Fibroblast of lung (primary cell): Measurements from ENCODE around the gene GZMM. TPM values are rescaled to one million over a fixed set of nuclear protein-coding genes. Genes with fewer than 3 reads are reported as not detected.

Source experiments
- DNase-seq, 2 donors: peaks; one replicate each; pipeline versions ENCODE4 v3.0.0 to v3.0.0-alpha.2; 2010; ENCODE audit warnings: low read depth in 2 of 2
- H2AFZ ChIP-seq: 2 replicates; pipeline ENCODE4 v1.5.1; 2012; ENCODE audit warnings: low read length, control low read depth, inconsistent platforms
- H3K27ac ChIP-seq: 2 replicates; pipeline ENCODE4 v1.5.1; 2011; ENCODE audit warnings: low read length, control low read depth; ENCODE audit not compliant: insufficient read depth
- H3K27me3 ChIP-seq: 2 replicates; pipeline ENCODE4 v1.5.1; 2011; ENCODE audit warnings: mild to moderate bottlenecking, low read length; ENCODE audit not compliant: control insufficient read depth, insufficient read depth
- H3K36me3 ChIP-seq: 2 replicates; pipeline ENCODE4 v1.5.1; 2011; ENCODE audit warnings: low read length; ENCODE audit not compliant: control insufficient read depth, insufficient read depth
- H3K4me1 ChIP-seq: 2 replicates; pipeline ENCODE4 v1.5.1; 2011; ENCODE audit warnings: low read length; ENCODE audit not compliant: control insufficient read depth, insufficient read depth; ENCODE audit errors: extremely low read depth
- H3K4me2 ChIP-seq: 2 replicates; pipeline ENCODE4 v1.5.1; 2011; ENCODE audit warnings: low read length, control low read depth; ENCODE audit not compliant: insufficient read depth; ENCODE audit errors: extremely low read depth
- H3K4me3 ChIP-seq, 4 experiments: fragments of 200-600 bp in 1 of 4; sonication (generic) in 1 of 4; replicated peaks in 1 of 4; 2 replicates each; pipeline ENCODE4 v1.5.1; 2011 to 2016; ENCODE audit warnings: low read length in 4 of 4, low read depth in 3 of 4, mild to moderate bottlenecking in 3 of 4, control low read depth in 2 of 4, inconsistent platforms in 1 of 4, mixed read lengths in 1 of 4; ENCODE audit not compliant: insufficient read depth in 1 of 4; ENCODE audit errors: control extremely low read depth in 1 of 4
- H3K79me2 ChIP-seq: 2 replicates; pipeline ENCODE4 v1.5.1; 2012; ENCODE audit warnings: mild to moderate bottlenecking, low read length, inconsistent platforms; ENCODE audit not compliant: control insufficient read depth, insufficient read depth
- H3K9ac ChIP-seq: 2 replicates; pipeline ENCODE4 v1.5.1; 2011; ENCODE audit warnings: mild to moderate bottlenecking, low read length, control low read depth; ENCODE audit not compliant: insufficient read depth
- H3K9me3 ChIP-seq: 2 replicates; pipeline ENCODE4 v1.5.1; 2012; ENCODE audit warnings: low read depth, low read length; ENCODE audit not compliant: control insufficient read depth, insufficient read depth
- H4K20me1 ChIP-seq: 2 replicates; pipeline ENCODE4 v1.5.1; 2011; ENCODE audit warnings: low read length; ENCODE audit not compliant: control insufficient read depth, insufficient read depth; ENCODE audit errors: extremely low read depth
- EZH2 ChIP-seq: IDR thresholded peaks from 2 replicates; pipeline ENCODE4 v1.5.1; 2012; ENCODE audit warnings: low read length, control low read depth, mild to moderate bottlenecking; ENCODE audit errors: missing control alignments
- polyA plus RNA-seq, 2 donors: library from polyadenylated mRNA; depleted of rRNA in 1 of 2; stranded (reverse) in 1 of 2; unstranded in 1 of 2; fragments of >200 nt; gene quantifications; 2 replicates each; pipeline ENCODE4 v1.2.1, GENCODE V29; 2011 to 2012; ENCODE audit warnings: missing spikeins in 1 of 2
- total RNA-seq: library from RNA; depleted of rRNA; stranded (reverse); fragments of >200 nt; gene quantifications from 2 replicates; pipeline ENCODE4 v1.2.1, GENCODE V29; 2014
- TF ChIP-seq, protein P1 (sequence below), 2 donors: IDR thresholded peaks in 1 of 2; conservative IDR thresholded peaks in 1 of 2; 1 replicate in 1 of 2; 2 replicates in 1 of 2; pipeline ENCODE4 v1.5.1; 2011 to 2012; ENCODE audit warnings: low read length in 2 of 2, control low read depth in 1 of 2, inconsistent platforms in 1 of 2, low read depth in 1 of 2, mild to moderate bottlenecking in 1 of 2

GZMM gene
- total and polyA plus RNA-seq, 2 donors (not counting 1 experiment from before 2014, with no cell fraction given), result 0.17 to 0.35 TPM

- Histone ChIP-seq H3K9me3 (no peaks in the 10 kb centered on the region), H3K9ac (no peak overlapping the region), H3K4me2 (no peak overlapping the region), H3K4me1 (no peaks in the 10 kb centered on the region), H2AFZ (no peak overlapping the region), H3K27ac (no peak overlapping the region), H3K27me3 (no peaks in the 10 kb centered on the region), H3K4me3 (no peak overlapping the region), H3K36me3 (peaks cover 13% of the 10 kb centered on the region), H3K79me2 (no peaks in the 10 kb centered on the region), H4K20me1 (no peaks in the 10 kb centered on the region)
- no peak for TF ChIP-seq EZH2
- TF ChIP-seq, protein P1, sequence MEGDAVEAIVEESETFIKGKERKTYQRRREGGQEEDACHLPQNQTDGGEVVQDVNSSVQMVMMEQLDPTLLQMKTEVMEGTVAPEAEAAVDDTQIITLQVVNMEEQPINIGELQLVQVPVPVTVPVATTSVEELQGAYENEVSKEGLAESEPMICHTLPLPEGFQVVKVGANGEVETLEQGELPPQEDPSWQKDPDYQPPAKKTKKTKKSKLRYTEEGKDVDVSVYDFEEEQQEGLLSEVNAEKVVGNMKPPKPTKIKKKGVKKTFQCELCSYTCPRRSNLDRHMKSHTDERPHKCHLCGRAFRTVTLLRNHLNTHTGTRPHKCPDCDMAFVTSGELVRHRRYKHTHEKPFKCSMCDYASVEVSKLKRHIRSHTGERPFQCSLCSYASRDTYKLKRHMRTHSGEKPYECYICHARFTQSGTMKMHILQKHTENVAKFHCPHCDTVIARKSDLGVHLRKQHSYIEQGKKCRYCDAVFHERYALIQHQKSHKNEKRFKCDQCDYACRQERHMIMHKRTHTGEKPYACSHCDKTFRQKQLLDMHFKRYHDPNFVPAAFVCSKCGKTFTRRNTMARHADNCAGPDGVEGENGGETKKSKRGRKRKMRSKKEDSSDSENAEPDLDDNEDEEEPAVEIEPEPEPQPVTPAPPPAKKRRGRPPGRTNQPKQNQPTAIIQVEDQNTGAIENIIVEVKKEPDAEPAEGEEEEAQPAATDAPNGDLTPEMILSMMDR (conservative IDR thresholded peaks at IDR 0.05 in 1 of 2, IDR thresholded peaks at IDR 0.05 in 1 of 2; ENCODE audit: low read depth in 1 of 2, low read length in 2 of 2), result no peak
- no peak for DNase-seq
Observed at GRCh38 chr19:542173-542866, 1.5 kb upstream of the GZMM start.

GRCh38 chr19:547117-547516 lies 3.3 kb downstream of the GZMM start:
- Histone ChIP-seq H3K4me1 (no peaks in the 10 kb centered on the region), H3K27ac (no peak overlapping the region), H2AFZ (no peak overlapping the region), H4K20me1 (no peaks in the 10 kb centered on the region), H3K79me2 (no peaks in the 10 kb centered on the region), H3K4me3 (no peak overlapping the region), H3K4me2 (no peak overlapping the region), H3K9me3 (no peaks in the 10 kb centered on the region), H3K27me3 (no peaks in the 10 kb centered on the region), H3K36me3 (peaks cover 3% of the 10 kb centered on the region), H3K9ac (no peak overlapping the region)
- DNase-seq, result no peak
- TF ChIP-seq EZH2, result no peak
- TF ChIP-seq, protein P1 (conservative IDR thresholded peaks at IDR 0.05 in 1 of 2, IDR thresholded peaks at IDR 0.05 in 1 of 2; ENCODE audit: low read depth in 1 of 2, low read length in 2 of 2), result no peak

GRCh38 chr19:547836-548720 lies 4.2 kb downstream of the GZMM start:
- TF ChIP-seq, protein P1 (conservative IDR thresholded peaks at IDR 0.05 in 1 of 2, IDR thresholded peaks at IDR 0.05 in 1 of 2; ENCODE audit: low read depth in 1 of 2, low read length in 2 of 2), result no peak
- TF ChIP-seq EZH2, result no peak

More at GRCh38 chr19:547836-548720, 4.2 kb downstream of the GZMM start:
- no peak overlapping the region for H3K9ac ChIP-seq
- no peak overlapping the region for H3K4me2 ChIP-seq
- no peak for DNase-seq
- H2AFZ ChIP-seq, result no peak overlapping the region
- no peaks in the 10 kb centered on the region for H3K27me3 ChIP-seq
- H3K27ac ChIP-seq, result no peak overlapping the region
- H3K36me3 ChIP-seq, result no peaks in the 10 kb centered on the region
- no peaks in the 10 kb centered on the region for H3K4me1 ChIP-seq
- H3K79me2 ChIP-seq, result no peaks in the 10 kb centered on the region
- H3K4me3 ChIP-seq, result no peak overlapping the region
- H4K20me1 ChIP-seq, result no peaks in the 10 kb centered on the region
- no peaks in the 10 kb centered on the region for H3K9me3 ChIP-seq
